Effector memory CD4-positive, alpha-beta T cell (primary cell): ENCODE data around the gene SPOP.
A peak's percentile ranks its signal among the peaks of the same experiment; 100 is the strongest.

ENCODE experiments used
- DNase-seq, 3 donors: peaks; one replicate each; pipeline ENCODE4 v3.0.0-alpha.2; 2020
- H3K27ac ChIP-seq: 2 replicates; pipeline ENCODE4 v1.7.0; 2013; ENCODE audit warnings: mild to moderate bottlenecking, low read length, moderate library complexity; ENCODE audit not compliant: insufficient read depth, poor library complexity, severe bottlenecking
- H3K27me3 ChIP-seq: replicated peaks from 2 replicates; pipeline ENCODE4 v1.7.0; 2013; ENCODE audit warnings: mild to moderate bottlenecking, low read length; ENCODE audit not compliant: insufficient read depth, control insufficient read depth, poor library complexity, severe bottlenecking
- H3K36me3 ChIP-seq: 2 replicates; pipeline ENCODE4 v1.7.0; 2013; ENCODE audit warnings: mild to moderate bottlenecking, low read length, moderate library complexity; ENCODE audit not compliant: control insufficient read depth, insufficient read depth
- H3K4me1 ChIP-seq: 2 replicates; pipeline ENCODE4 v1.7.0; 2013; ENCODE audit warnings: low read length, mild to moderate bottlenecking; ENCODE audit not compliant: control insufficient read depth, insufficient read depth, poor library complexity, severe bottlenecking
- H3K4me3 ChIP-seq: 2 replicates; pipeline ENCODE4 v1.7.0; 2013; ENCODE audit warnings: low read length, low read depth, mild to moderate bottlenecking; ENCODE audit not compliant: insufficient read depth, poor library complexity, severe bottlenecking
- H3K9me3 ChIP-seq: 2 replicates; pipeline ENCODE4 v1.7.0; 2013; ENCODE audit warnings: mild to moderate bottlenecking, low read length, moderate library complexity; ENCODE audit not compliant: control insufficient read depth

The SPOP gene

GRCh38 chr17:49696233-49696761 is 18.4 kb upstream of the SPOP start:
- peak; percentile 22 to 44 (median 34) for DNase-seq
- Histone ChIP-seq H3K4me3 (no peak overlapping the region), H3K4me1 (peaks cover 14% of the 10 kb centered on the region), H3K36me3 (peaks cover 12% of the 10 kb centered on the region), H3K27me3 (no peaks in the 10 kb centered on the region), H3K27ac (peak overlapping the region; percentile 34), H3K9me3 (no peaks in the 10 kb centered on the region)

GRCh38 chr17:49695698-49696232 is 17.9 kb upstream of the SPOP start:
- DNase-seq: no peak
- H3K27ac ChIP-seq: peak overlapping the region; percentile 34
- no peak overlapping the region for H3K4me3 ChIP-seq
- H3K9me3 ChIP-seq: no peaks in the 10 kb centered on the region
- peaks cover 6% of the 10 kb centered on the region for H3K36me3 ChIP-seq
- peaks cover 14% of the 10 kb centered on the region for H3K4me1 ChIP-seq
- H3K27me3 ChIP-seq: no peaks in the 10 kb centered on the region

DNA sequence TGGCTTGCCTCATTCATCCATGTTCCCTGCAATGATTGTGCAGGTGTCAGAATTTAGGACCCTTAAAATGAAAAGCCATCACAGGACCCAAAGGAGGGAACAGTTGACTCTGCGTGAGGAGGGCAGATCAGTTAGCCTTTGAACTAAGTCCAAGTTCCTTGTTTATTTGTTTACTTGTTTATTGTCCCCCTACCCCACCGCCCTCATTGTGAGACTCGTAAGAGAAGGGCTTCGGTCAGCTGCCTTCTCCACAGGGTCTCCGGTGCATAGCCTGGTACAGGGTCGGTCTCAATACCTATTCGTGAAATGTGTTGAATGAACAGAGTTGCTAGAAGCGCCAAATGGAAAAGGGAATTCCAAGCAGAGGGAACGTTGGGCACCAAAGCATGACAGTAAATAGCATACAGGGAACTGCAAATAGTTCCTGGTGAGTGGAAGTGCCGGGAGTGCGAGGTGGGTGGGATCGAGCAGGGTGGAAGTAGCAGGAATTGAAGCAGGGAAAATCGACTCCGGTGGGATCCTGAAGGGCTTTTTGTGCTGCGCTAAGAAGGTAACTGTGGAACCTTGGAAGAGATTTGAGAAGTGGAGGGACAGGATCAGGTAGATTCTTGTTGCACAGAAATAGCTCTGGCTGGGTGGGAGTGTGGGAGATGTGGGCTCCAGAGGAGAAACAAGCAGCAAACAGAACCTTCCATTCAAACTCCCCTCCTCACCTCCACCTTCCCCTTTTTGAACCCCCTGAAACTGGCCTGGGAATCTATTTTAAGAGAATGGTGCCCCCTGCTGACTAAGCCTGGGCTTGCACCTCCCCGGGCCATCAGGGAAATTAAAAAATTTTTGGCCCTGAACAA is 17.2 kb upstream of the SPOP start:
- Histone ChIP-seq H3K27ac (no peak overlapping the region), H3K36me3 (no peaks in the 10 kb centered on the region), H3K27me3 (no peaks in the 10 kb centered on the region), H3K9me3 (no peaks in the 10 kb centered on the region), H3K4me3 (no peak overlapping the region), H3K4me1 (peaks cover 14% of the 10 kb centered on the region)
- peak; percentile 34 to 59 (median 41) for DNase-seq

- Histone ChIP-seq H3K9me3 (no peaks in the 10 kb centered on the region), H3K36me3 (no peaks in the 10 kb centered on the region), H3K4me1 (peaks cover 25% of the 10 kb centered on the region), H3K27ac (no peak overlapping the region), H3K4me3 (no peak overlapping the region), H3K27me3 (no peaks in the 10 kb centered on the region)
- no peak for DNase-seq
Observed at GRCh38 chr17:49692751-49693150, 14.9 kb upstream of the SPOP start.

DNA sequence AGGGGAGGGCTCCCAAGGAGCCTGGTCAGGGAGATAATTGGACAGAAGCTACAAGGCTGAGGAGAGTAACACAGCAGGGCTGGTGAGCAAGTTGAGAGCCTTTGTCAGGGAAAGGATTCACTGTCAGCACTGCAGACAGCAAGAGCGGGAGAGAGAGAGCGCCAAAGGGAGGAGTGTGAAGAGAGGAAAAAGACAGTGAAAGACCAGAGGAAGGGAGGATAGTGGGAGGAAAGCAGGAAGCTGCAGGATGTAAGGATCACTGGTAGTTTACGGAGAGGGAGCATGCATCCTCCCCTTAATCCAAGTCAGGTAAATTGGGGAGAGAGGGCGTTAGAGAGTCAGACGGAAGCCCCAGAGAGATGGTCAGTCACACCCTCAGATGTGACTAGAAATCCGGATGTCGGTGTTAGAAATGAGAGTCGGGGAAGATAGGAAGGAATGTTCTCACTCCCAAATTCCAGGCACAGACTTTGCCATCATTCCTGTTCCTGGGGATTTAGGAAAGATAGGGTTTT is 13.8 kb upstream of the SPOP start:
- H3K36me3 ChIP-seq: no peaks in the 10 kb centered on the region
- peaks cover 31% of the 10 kb centered on the region for H3K4me1 ChIP-seq
- no peak overlapping the region for H3K4me3 ChIP-seq
- H3K27me3 ChIP-seq: no peaks in the 10 kb centered on the region
- DNase-seq: no peak
- H3K9me3 ChIP-seq: no peaks in the 10 kb centered on the region
- no peak overlapping the region for H3K27ac ChIP-seq

DNA sequence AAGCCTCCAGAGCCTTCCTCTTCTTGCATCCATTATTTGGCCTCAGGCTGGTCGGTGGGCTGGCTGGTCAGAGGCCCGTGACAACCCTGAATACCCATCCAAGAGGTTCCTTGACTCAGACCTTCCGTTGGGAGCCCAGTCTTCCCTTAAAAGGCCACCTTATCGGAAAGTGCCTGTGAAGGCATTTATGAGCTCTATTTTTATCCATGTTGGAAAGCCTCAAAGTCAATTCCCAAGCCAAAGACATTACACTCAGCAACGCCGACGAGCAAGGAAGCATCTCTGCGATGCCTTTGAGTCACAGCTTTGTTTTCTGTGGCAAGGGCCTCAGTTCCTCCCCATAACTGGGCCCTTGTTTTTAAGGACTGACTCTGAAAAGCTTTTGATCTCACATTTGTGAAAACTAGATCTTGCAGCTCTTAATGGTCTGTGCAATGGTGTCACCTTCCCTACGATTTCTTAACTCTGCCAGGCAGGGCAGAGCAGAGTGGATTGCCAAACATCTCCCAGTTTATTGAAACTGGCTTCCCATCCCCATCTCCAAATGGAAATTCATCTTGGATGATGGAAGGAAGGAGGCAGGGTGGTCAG is 13.3 kb upstream of the SPOP start:
- H3K4me1 ChIP-seq: peaks cover 25% of the 10 kb centered on the region

DNA sequence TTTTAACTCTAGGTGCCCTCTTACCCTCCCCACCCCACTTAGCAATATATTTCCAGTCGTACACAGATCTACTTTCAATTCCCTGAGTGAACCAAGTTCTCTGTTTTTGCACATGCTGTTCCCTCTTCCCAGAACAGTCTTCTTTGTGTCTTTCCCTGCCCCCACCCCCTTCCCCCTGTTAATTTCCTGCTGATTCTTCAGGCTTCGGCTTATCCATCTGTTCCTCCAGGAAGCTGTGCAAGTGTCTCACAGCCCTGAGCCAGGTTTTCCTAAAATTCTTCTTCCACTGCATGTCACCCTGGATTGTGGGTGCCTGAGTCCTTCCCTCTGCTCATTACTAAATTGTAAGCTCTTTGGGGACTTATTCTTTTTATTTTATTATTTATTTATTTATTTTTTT is 12.4 kb upstream of the SPOP start:
- Histone ChIP-seq H3K27me3 (no peaks in the 10 kb centered on the region), H3K9me3 (no peaks in the 10 kb centered on the region), H3K4me1 (peaks cover 17% of the 10 kb centered on the region), H3K36me3 (no peaks in the 10 kb centered on the region), H3K4me3 (no peak overlapping the region), H3K27ac (no peak overlapping the region)
- DNase-seq: no peak

More for the DNA sequence above, 13.3 kb upstream of the SPOP start:
- Histone ChIP-seq H3K27me3 (no peaks in the 10 kb centered on the region), H3K9me3 (no peaks in the 10 kb centered on the region), H3K36me3 (no peaks in the 10 kb centered on the region), H3K27ac (no peak overlapping the region), H3K4me3 (no peak overlapping the region)
- DNase-seq: no peak

- Histone ChIP-seq H3K36me3 (no peaks in the 10 kb centered on the region), H3K9me3 (no peaks in the 10 kb centered on the region), H3K4me3 (peak overlapping the region; percentile 11), H3K27me3 (no peaks in the 10 kb centered on the region), H3K27ac (no peak overlapping the region), H3K4me1 (peaks cover 17% of the 10 kb centered on the region)
- no peak for DNase-seq
Observed at GRCh38 chr17:49688848-49689247, 11.0 kb upstream of the SPOP start.

DNA sequence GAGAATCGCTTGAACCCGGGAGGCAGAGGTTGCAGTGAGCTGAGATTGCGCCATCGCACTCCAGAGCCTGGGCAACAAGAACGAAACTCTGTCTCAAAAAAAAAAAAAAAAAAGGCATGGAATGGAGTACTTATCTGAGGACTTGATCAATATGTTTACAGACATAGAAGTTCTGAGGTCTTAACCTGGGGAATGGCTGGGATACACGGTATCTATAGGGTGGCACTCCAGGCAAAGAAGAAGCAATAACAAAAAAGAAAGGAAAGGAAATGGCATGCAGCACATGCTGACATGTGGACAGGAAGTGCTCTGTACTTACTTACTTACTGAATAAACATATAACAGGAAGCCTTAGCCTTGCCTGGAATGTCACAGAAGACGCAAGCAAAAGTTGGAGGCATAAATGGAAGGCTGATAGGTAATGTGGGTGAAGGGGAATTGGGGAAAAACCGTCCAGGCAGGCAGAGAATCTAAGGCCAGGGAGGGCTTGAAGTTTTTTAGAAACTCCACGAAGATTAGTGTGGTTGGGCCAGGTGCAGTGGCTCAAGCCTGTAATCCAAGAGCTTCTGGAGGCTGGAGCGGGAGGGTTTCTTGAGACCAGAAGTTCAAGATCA is 10.1 kb upstream of the SPOP start:
- no peak for DNase-seq
- Histone ChIP-seq H3K27me3 (no peaks in the 10 kb centered on the region), H3K9me3 (no peaks in the 10 kb centered on the region), H3K36me3 (no peaks in the 10 kb centered on the region), H3K27ac (peak overlapping the region; percentile 63), H3K4me1 (peaks cover 17% of the 10 kb centered on the region), H3K4me3 (peak overlapping the region; percentile 11)
